NCI-H446 treated with DMSO at 0.1 percent for 48 hours (cell line): Measurements from ENCODE around the gene LAMA1.

Source experiments
- DNase-seq: peaks from one replicate; lab custom pipeline; 2025; lab: John Stamatoyannopoulos, UW

The LAMA1 gene

DNA sequence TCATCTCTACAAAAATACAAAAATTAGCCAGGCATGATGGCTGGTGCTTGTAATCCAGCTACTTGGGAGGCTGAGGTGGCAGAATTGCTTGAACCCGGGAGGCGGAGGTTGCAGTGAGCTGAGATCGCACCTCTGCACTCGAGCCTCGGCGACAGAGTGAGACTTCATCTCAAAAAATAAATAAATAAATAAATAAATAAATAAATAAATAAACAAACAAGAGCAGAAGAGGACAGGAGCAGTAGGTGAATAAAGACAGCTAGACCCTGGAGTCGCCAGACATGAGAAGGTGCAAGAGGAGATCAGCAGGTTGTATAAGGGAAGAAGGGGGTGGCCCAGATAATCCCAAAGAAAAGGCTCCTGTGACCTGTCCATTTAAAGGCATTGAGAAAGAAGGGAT, 12.3 kb downstream of the LAMA1 start:
- DNase-seq, result no peak

DNA sequence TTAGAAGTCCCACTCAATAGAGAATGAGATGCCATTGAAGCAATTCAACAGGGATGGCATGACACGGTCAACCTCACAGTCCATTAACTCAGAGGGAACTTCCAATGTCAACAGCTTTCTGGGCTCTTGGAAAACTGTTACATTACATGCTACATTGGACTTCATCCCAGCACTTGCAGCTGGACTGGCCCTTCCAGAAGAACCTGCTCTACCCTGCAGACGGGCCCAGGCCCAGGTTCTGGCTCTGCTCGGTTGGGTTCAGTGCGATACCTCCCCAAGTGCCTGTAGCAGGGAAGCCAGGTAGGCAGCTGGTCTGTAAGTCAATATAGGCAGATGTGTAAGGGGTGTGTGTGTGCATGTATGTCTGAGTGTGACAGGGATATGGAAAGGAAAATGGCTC, 12.9 kb downstream of the LAMA1 start:
- no peak for DNase-seq

- DNase-seq, result no peak
Observed at GRCh38 chr18:7102131-7102530, 15.5 kb downstream of the LAMA1 start.

DNA sequence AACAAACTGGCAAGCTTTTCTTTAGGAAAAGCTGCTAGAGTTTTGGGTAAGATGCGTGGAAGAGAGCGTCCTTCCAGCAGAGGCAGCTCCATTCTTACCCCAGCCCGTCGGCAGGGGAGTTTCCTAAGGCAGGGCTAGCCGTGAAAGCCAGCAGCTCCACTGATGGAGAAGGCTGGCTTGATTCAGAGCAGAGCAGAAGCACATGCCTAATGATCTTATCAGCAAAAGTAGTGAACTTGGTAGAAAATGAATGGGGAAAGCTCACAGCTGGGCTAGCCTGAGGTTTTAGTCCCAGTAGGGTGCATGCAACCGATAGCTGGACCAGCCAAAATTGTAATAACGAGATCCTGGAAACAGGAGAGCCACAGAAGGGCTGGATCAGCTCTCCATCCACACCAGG, 20.8 kb downstream of the LAMA1 start:
- no peak for DNase-seq

- DNase-seq, result no peak
Observed at GRCh38 chr18:7094427-7094826, 23.2 kb downstream of the LAMA1 start.

DNA sequence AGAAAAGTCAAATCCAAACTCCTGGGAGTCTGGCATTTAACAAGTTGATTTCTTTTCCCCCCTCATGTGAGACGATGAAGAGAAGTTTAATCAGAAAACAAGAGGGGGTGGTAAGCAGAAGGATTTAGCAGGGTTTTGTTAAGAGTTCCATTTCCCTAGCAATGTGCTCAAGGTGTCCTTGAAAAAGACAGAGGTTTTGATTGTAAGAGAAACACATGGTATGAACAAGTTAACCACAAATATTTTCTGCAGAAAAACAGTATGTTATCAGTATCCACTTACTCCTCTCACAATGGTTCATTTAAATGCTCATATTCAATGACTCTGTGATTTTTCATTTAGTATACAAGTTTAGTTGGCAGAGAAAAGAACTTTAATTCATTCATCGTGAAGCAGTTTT, 26.8 kb downstream of the LAMA1 start:
- no peak for DNase-seq

- DNase-seq, result no peak
Observed at GRCh38 chr18:7089369-7089768, 28.2 kb downstream of the LAMA1 start.

- DNase-seq, result no peak
Observed at GRCh38 chr18:7084080-7085065, 33.2 kb downstream of the LAMA1 start.

DNA sequence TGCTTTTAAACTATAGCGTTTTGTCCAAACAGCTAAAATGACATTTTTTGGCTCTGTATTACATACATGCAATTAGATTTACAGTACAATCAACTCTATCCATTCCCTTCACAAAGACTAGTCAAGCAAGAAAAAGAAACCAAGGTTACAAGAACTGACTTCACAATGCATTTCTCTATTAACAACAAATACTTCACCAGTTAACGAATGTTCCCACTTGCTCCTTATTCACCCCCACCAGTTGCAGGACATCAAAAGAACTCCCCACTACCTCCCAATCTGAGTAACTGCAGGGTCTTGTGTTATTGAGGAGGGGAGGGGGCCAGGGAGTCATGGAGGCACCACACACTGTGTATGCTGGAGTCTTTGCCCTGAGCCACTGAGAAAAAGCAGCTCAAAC, 34.9 kb downstream of the LAMA1 start:
- no peak for DNase-seq

DNA sequence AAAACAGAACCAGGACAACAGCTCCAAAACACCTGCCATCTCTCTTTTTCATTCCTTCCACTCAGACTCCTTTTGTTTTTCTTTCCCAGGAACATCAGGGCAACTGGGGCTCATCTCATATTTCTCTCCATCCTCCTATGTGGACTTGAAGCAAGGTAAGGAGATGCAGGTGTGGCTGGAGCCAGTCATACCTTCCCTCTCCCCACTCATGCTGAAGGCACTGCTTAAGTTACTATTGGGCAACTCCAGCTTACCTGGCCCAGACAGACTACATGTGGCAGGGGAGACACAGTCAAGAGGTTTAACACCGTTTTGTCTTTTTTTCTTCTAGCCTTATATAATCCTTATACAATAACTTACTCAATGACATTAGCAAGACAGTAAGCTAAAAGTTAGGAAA, 38.4 kb downstream of the LAMA1 start:
- no peak for DNase-seq

GRCh38 chr18:7072593-7072992, 45.0 kb downstream of the LAMA1 start:
- no peak for DNase-seq

DNA sequence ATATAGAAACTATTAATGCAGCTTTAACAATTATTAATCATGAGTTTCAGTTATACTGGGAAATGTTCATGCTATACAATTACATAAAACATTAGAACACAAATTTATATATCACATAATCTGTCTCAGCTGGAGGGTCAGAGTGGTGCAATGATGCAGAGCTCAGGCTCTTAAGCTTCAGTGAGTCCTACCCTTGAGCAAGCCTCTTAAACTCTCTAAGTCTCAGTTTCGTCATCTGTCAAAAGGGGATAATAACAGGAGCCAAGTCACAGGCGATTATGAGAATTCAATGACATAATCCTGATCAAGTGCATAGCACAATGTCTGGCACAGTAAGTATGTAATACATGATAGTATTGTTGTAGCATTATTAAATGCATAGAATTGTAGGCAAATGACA, 46.0 kb downstream of the LAMA1 start:
- DNase-seq, result no peak

DNA sequence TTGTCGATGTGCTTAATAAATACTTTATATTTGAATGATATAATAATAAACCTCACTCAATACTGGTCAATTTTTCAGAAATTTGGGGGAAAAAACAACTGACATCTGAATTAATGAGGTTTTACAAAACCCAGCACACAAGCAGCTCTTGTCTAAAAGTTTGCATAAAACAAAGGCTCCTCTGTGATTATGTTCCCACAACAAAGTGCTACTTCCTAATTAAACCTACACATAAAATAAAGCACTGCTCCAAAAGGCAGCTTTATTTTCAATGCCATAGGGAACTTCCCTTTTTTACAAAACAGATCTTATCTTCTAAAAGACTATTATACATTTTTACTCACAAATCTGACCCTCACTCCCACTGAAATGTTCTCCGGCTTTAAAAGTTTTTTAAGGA, 47.1 kb downstream of the LAMA1 start:
- DNase-seq, result no peak

DNA sequence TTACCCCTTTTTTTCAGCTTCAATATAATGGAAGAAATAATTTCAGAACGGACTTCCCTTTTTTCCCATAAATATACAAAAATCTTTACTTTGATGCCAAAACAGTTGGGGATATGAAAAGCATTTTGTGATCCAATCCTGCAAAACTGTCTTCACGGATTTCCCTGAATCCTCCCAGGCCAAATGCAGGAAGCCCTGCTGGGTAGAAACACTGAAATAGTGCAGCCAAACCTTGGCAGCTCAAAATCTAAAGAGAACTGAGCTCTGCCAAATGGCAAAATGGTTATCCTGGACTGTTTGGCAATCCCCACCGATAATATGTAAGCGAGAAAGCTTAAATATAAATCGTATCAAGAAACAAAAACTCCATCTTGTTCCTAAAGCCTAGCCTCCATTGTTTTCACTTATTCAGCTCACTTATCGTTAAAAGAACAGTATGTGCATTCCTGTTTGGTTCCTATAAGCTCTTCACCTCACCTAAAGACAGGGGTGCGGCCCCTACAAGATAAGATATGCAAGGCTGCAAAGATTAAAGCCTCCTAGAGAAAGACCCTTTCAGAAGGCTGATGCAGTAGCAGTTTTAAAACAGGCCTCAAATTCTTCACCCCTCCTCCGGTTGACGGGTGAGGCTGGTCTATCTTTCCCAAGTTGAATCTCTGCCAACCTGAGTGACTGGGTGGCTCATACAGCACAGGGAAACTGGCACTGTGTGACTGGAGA, 48.6 kb downstream of the LAMA1 start:
- no peak for DNase-seq

GRCh38 chr18:7066965-7067555, 50.5 kb downstream of the LAMA1 start:
- DNase-seq, result no peak

DNA sequence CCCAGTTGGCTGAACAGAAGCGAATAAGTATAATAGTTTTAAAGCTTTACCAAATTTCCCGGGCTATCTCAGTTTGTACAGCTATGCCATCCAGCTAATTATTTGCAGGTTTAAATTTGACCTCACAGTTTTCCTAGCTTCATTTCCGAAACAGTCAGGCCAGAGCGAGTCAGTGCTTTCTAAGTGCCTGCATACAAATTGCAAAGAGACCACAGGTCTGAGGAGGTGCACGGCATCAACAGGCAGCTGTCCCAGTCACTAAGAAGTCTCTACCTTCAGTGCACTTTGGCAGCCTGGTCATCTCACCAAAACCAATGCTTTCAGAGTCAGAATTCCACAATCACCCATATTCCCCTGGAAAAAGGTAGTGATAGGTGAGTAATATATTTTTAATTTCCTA, 51.9 kb downstream of the LAMA1 start:
- no peak for DNase-seq

DNA sequence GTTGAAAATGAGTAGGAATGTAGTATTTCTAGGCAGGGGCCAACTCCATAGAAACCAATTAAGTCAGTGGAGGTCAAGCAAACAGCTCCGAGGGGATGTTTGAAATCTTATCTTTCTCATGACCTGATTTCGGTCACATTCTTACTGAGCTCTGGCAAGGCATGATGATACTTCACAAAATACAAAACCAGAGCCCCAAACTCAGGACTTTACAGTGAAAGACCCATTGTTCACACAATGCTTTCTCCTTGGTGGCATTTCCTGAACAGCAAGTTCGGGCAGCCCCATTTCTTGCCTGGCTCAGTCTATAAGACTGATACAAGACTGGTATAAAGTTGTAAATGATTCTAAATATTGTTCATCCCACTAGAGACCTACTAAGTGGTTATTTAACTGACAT, 53.3 kb downstream of the LAMA1 start:
- DNase-seq, result no peak

GRCh38 chr18:7062811-7063210, 54.8 kb downstream of the LAMA1 start:
- DNase-seq, result no peak

GRCh38 chr18:7062236-7062635, 55.4 kb downstream of the LAMA1 start:
- DNase-seq, result no peak

- DNase-seq, result no peak
Observed at GRCh38 chr18:7059276-7059675, 58.3 kb downstream of the LAMA1 start.

- DNase-seq, result no peak
Observed at GRCh38 chr18:7056026-7056425, 61.6 kb downstream of the LAMA1 start.

DNA sequence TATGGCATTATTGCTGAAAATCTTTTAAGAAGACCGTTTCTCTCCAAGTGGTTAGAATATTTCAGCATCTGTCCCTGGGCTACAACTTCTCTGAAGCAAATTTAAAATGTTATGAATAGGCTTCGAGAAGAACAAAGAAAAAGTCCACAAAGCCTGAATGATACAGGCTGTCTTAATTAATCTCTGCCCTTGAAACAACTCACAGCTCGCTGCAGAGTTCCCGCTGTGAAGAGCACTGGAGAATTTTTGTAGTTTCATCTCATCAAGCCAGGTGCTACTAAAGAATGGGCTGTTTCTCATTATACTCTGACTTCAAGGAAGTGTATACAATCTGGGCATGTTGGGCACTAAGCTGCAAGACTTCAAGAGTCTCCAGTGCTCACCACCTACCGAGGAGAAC, 67.6 kb downstream of the LAMA1 start:
- no peak for DNase-seq

GRCh38 chr18:7048081-7048480, 69.5 kb downstream of the LAMA1 start:
- no peak for DNase-seq
